NT2/D1 (cell line): ENCODE results near the gene IFIT1B.

Experiments
- SUZ12 ChIP-seq: IDR thresholded peaks from 2 replicates; pipeline ENCODE4 v1.6.1; 2011; ENCODE audit not compliant: insufficient read length, insufficient read depth; ENCODE audit errors: extremely low read depth
- YY1 ChIP-seq: IDR thresholded peaks from 2 replicates; pipeline ENCODE4 v1.6.1; 2011; ENCODE audit not compliant: insufficient read length, insufficient read depth
- ZNF274 ChIP-seq: IDR thresholded peaks from 2 replicates; pipeline ENCODE4 v1.6.1; 2011; ENCODE audit warnings: mild to moderate bottlenecking, low read depth, low read length

GRCh38 chr10:89357975-89358374 lies 19.9 kb upstream of the IFIT1B start:
- no peak for TF ChIP-seq YY1
- no peak for TF ChIP-seq SUZ12
- TF ChIP-seq ZNF274: no peak
